OCI-LY7 (cell line): ENCODE results near the gene BOLA1.

Experiments used
- EZH2phosphoT487 ChIP-seq: fragments of 200-600 bp; sonication (generic); IDR thresholded peaks from 2 replicates; pipeline ENCODE4 v1.6.1; 2018; ENCODE audit warnings: low read depth, borderline replicate concordance, mild to moderate bottlenecking, mixed run types, antibody characterized with exemption, low read length, moderate library complexity, mixed read lengths
- TF ChIP-seq, protein P1 (sequence below): fragments of 200-600 bp; sonication (generic); conservative IDR thresholded peaks from 2 replicates; pipeline ENCODE4 v1.5.1; 2014; ENCODE audit warnings: mild to moderate bottlenecking, antibody characterized with exemption, low read length, moderate library complexity, mixed read lengths

DNA sequence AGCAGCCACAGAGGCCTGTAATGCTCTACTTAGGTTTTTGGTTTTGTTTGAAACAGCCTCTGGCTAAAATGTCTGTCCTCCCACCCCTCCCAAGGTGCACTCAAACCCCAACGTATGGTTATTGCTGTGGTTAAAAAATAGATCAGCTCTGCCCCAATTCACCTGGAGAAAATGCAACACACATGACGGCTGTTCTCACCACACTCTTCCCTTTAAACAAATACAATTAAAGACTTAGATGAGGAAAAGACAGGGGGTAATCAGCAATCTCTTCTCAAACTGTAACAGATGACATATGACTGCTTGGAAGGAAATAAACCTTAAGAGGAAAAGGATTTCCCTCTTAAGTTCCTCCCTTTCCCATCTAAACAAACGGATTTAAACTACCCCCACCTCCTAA lies 43.5 kb downstream of the BOLA1 start:
- TF ChIP-seq, protein P1, sequence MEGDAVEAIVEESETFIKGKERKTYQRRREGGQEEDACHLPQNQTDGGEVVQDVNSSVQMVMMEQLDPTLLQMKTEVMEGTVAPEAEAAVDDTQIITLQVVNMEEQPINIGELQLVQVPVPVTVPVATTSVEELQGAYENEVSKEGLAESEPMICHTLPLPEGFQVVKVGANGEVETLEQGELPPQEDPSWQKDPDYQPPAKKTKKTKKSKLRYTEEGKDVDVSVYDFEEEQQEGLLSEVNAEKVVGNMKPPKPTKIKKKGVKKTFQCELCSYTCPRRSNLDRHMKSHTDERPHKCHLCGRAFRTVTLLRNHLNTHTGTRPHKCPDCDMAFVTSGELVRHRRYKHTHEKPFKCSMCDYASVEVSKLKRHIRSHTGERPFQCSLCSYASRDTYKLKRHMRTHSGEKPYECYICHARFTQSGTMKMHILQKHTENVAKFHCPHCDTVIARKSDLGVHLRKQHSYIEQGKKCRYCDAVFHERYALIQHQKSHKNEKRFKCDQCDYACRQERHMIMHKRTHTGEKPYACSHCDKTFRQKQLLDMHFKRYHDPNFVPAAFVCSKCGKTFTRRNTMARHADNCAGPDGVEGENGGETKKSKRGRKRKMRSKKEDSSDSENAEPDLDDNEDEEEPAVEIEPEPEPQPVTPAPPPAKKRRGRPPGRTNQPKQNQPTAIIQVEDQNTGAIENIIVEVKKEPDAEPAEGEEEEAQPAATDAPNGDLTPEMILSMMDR = no peak
- TF ChIP-seq EZH2phosphoT487 = no peak
